Suprapubic skin (tissue), 3 donors: Measurements from ENCODE around the gene RTP5.

Source experiments
- CTCF ChIP-seq, 2 donors: fragments of 200-600 bp in 1 of 2; fragments of 450-650 bp in 1 of 2; sonication (generic) in 1 of 2; IDR thresholded peaks; one replicate each; pipeline ENCODE4 v1.5.1; 2016 to 2019; ENCODE audit warnings: antibody characterized with exemption in 2 of 2, mild to moderate bottlenecking in 1 of 2, moderate library complexity in 1 of 2
- POLR2A ChIP-seq, 2 donors: fragments of 450-650 bp; IDR thresholded peaks; one replicate each; pipeline ENCODE4 v1.6.1; 2017; ENCODE audit warnings: antibody characterized with exemption in 2 of 2, mild to moderate bottlenecking in 2 of 2, moderate library complexity in 2 of 2

- TF ChIP-seq POLR2A (IDR thresholded peaks at IDR 0.05) (no peak), CTCF (IDR thresholded peaks at IDR 0.05) (no peak)
Measured at GRCh38 chr2:241859017-241859435, 10.5 kb upstream of the RTP5 start.
